Liver (tissue), 9 donors: ENCODE results near the gene SRRM2. TPM values are rescaled to one million over a fixed set of nuclear protein-coding genes. Genes with fewer than 3 reads are reported as not detected.
A peak's percentile ranks its signal among the peaks of the same experiment; 100 is the strongest.
"Not testable (repeated sequence)": the region's sequence is repeated elsewhere in the genome, so short reads cannot be mapped to it uniquely, and the experiment has no call there.

Experiments used
- DNase-seq: peaks from one replicate; pipeline ENCODE4 v3.0.0-alpha.2; 2017; ENCODE audit warnings: low spot score
- H3K27ac ChIP-seq, 2 donors: one replicate each; pipeline ENCODE4 v1.7.0; 2013; ENCODE audit warnings: inconsistent platforms in 2 of 2, low read length in 2 of 2, control low read depth in 1 of 2, low read depth in 1 of 2, mild to moderate bottlenecking in 1 of 2
- H3K27me3 ChIP-seq, 4 donors: one replicate each; pipeline versions ENCODE4 v1.6.1 to v1.7.0; 2013; ENCODE audit warnings: low read length in 3 of 4, inconsistent platforms in 1 of 4, mild to moderate bottlenecking in 1 of 4, moderate library complexity in 1 of 4; ENCODE audit not compliant: control insufficient read depth in 4 of 4, insufficient read depth in 4 of 4
- H3K36me3 ChIP-seq, 4 donors: one replicate each; pipeline versions ENCODE4 v1.6.1 to v1.7.0; 2013; ENCODE audit warnings: low read length in 3 of 4, mild to moderate bottlenecking in 3 of 4, low read depth in 1 of 4, moderate library complexity in 1 of 4; ENCODE audit not compliant: control insufficient read depth in 4 of 4, insufficient read depth in 3 of 4
- H3K4me1 ChIP-seq, 4 donors: one replicate each; pipeline versions ENCODE4 v1.6.1 to v1.7.0; 2013; ENCODE audit warnings: low read length in 3 of 4, mild to moderate bottlenecking in 3 of 4, moderate library complexity in 1 of 4; ENCODE audit not compliant: control insufficient read depth in 4 of 4, insufficient read depth in 4 of 4
- H3K4me3 ChIP-seq, 3 donors: one replicate each; pipeline versions ENCODE4 v1.6.1 to v1.7.0; 2013; ENCODE audit warnings: low read length in 3 of 3, control low read depth in 1 of 3, low read depth in 1 of 3, mild to moderate bottlenecking in 1 of 3
- H3K9ac ChIP-seq, 2 donors: one replicate each; pipeline ENCODE4 v1.7.0; 2013; ENCODE audit warnings: low read length in 2 of 2, mild to moderate bottlenecking in 2 of 2, moderate library complexity in 2 of 2, control low read depth in 1 of 2, low read depth in 1 of 2
- H3K9me3 ChIP-seq, 4 donors: one replicate each; pipeline versions ENCODE4 v1.6.1 to v1.7.0; 2013; ENCODE audit warnings: low read length in 3 of 4; ENCODE audit not compliant: control insufficient read depth in 4 of 4
- EGR1 ChIP-seq, 2 donors: IDR thresholded peaks; 2 replicates each; pipeline ENCODE4 v1.6.1; 2016 to 2018; ENCODE audit warnings: antibody characterized with exemption in 2 of 2, low read depth in 2 of 2
- FOXA1 ChIP-seq: IDR thresholded peaks from 2 replicates; pipeline ENCODE4 v1.6.1; 2016; ENCODE audit warnings: antibody characterized with exemption
- FOXA2 ChIP-seq: IDR thresholded peaks from 2 replicates; pipeline ENCODE4 v1.6.1; 2016; ENCODE audit warnings: antibody characterized with exemption
- GABPA ChIP-seq, 2 donors: IDR thresholded peaks in 1 of 2; conservative IDR thresholded peaks in 1 of 2; 2 replicates each; pipeline ENCODE4 v1.6.1; 2016; ENCODE audit warnings: antibody characterized with exemption in 2 of 2, mild to moderate bottlenecking in 1 of 2, moderate library complexity in 1 of 2
- HNF4A ChIP-seq, 2 donors: conservative IDR thresholded peaks; 2 replicates each; pipeline ENCODE4 v1.6.1; 2016; ENCODE audit warnings: antibody characterized with exemption in 2 of 2, mild to moderate bottlenecking in 2 of 2
- JUND ChIP-seq, 2 donors: IDR thresholded peaks; 2 replicates each; pipeline ENCODE4 v1.6.1; 2016; ENCODE audit warnings: antibody characterized with exemption in 2 of 2
- MAX ChIP-seq: IDR thresholded peaks from 2 replicates; pipeline ENCODE4 v1.6.1; 2016; ENCODE audit warnings: antibody characterized with exemption
- NR2F2 ChIP-seq: IDR thresholded peaks from 2 replicates; pipeline ENCODE4 v1.6.1; 2016; ENCODE audit warnings: antibody characterized with exemption
- RAD21 ChIP-seq, 2 donors: IDR thresholded peaks; 2 replicates each; pipeline ENCODE4 v1.6.1; 2016; ENCODE audit warnings: antibody characterized with exemption in 2 of 2, mild to moderate bottlenecking in 2 of 2
- SP1 ChIP-seq: IDR thresholded peaks from 2 replicates; pipeline ENCODE4 v1.6.1; 2018; ENCODE audit warnings: antibody characterized with exemption, mild to moderate bottlenecking
- TAF1 ChIP-seq: conservative IDR thresholded peaks from 2 replicates; pipeline ENCODE4 v1.6.1; 2016; ENCODE audit warnings: antibody characterized with exemption, mild to moderate bottlenecking
- WGBS: extraction: QIAGEN DNeasy Blood & Tissue Kit; methylation state at CpG from one replicate; pipeline ENCODE4 v1.1.7; 2013; 5-methylcytosine and 5-hydroxymethylcytosine counted together
- polyA plus RNA-seq, 2 donors: library from polyadenylated mRNA; stranded (reverse) in 1 of 2; unstranded in 1 of 2; fragments of 200-250 nt in 1 of 2; fragments of >200 nt in 1 of 2; fragmentation: Nextera tagmentation in 1 of 2; extraction: Ambion mirVana in 1 of 2; gene quantifications; one replicate each; pipeline versions ENCODE4 v1.2.1 to v1.2.3, GENCODE V29; 2013 to 2015
- total RNA-seq, 2 donors: library from RNA; depleted of rRNA; stranded (reverse); fragments of >200 nt; gene quantifications; one replicate each; pipeline ENCODE4 v1.2.3, GENCODE V29; 2014
- TF ChIP-seq, protein P1 (sequence below): IDR thresholded peaks from 2 replicates; pipeline ENCODE4 v1.6.1; 2016; ENCODE audit warnings: antibody characterized with exemption, mild to moderate bottlenecking
- TF ChIP-seq, protein P2 (sequence below): fragments of 150-350 bp; IDR thresholded peaks from 2 replicates; pipeline ENCODE4 v1.5.1; 2017; ENCODE audit warnings: improper control_type of control experiment, low read depth, low read length; ENCODE audit not compliant: missing input control
- TF ChIP-seq, protein P3 (sequence below): IDR thresholded peaks from 2 replicates; pipeline ENCODE4 v1.6.1; 2016; ENCODE audit warnings: antibody characterized with exemption
- donor health status: healthy.
- donor health status: healthy.
- donor health status: healthy.
- donor health status: healthy.
- donor health status: healthy.

Gene SRRM2
- total and polyA plus RNA-seq, 4 donors, result 84.8 to 199 (median 133) TPM

GRCh38 chr16:2720719-2721633 lies 31.5 kb upstream of the SRRM2 start:
- no peak for TF ChIP-seq RAD21 (IDR thresholded peaks at IDR 0.05)
- no peak for TF ChIP-seq FOXA1
- no peak for TF ChIP-seq SP1
- no peak for TF ChIP-seq NR2F2
- peak; percentile 82 to 89 for TF ChIP-seq GABPA (IDR thresholded peaks at IDR 0.05 in 1 of 2, conservative IDR thresholded peaks at IDR 0.05 in 1 of 2)
- TF ChIP-seq, protein P1, sequence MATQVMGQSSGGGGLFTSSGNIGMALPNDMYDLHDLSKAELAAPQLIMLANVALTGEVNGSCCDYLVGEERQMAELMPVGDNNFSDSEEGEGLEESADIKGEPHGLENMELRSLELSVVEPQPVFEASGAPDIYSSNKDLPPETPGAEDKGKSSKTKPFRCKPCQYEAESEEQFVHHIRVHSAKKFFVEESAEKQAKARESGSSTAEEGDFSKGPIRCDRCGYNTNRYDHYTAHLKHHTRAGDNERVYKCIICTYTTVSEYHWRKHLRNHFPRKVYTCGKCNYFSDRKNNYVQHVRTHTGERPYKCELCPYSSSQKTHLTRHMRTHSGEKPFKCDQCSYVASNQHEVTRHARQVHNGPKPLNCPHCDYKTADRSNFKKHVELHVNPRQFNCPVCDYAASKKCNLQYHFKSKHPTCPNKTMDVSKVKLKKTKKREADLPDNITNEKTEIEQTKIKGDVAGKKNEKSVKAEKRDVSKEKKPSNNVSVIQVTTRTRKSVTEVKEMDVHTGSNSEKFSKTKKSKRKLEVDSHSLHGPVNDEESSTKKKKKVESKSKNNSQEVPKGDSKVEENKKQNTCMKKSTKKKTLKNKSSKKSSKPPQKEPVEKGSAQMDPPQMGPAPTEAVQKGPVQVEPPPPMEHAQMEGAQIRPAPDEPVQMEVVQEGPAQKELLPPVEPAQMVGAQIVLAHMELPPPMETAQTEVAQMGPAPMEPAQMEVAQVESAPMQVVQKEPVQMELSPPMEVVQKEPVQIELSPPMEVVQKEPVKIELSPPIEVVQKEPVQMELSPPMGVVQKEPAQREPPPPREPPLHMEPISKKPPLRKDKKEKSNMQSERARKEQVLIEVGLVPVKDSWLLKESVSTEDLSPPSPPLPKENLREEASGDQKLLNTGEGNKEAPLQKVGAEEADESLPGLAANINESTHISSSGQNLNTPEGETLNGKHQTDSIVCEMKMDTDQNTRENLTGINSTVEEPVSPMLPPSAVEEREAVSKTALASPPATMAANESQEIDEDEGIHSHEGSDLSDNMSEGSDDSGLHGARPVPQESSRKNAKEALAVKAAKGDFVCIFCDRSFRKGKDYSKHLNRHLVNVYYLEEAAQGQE, result no peak
- no peak for TF ChIP-seq HNF4A (conservative IDR thresholded peaks at IDR 0.05)
- TF ChIP-seq TAF1, result no peak
- TF ChIP-seq, protein P2, sequence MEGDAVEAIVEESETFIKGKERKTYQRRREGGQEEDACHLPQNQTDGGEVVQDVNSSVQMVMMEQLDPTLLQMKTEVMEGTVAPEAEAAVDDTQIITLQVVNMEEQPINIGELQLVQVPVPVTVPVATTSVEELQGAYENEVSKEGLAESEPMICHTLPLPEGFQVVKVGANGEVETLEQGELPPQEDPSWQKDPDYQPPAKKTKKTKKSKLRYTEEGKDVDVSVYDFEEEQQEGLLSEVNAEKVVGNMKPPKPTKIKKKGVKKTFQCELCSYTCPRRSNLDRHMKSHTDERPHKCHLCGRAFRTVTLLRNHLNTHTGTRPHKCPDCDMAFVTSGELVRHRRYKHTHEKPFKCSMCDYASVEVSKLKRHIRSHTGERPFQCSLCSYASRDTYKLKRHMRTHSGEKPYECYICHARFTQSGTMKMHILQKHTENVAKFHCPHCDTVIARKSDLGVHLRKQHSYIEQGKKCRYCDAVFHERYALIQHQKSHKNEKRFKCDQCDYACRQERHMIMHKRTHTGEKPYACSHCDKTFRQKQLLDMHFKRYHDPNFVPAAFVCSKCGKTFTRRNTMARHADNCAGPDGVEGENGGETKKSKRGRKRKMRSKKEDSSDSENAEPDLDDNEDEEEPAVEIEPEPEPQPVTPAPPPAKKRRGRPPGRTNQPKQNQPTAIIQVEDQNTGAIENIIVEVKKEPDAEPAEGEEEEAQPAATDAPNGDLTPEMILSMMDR, result peak; percentile 71
- H3K27ac ChIP-seq, result peak overlapping the region in 1 of 2 donors; percentile 44
- H3K4me1 ChIP-seq, result peaks cover 13 to 21% (median 18%) of the 10 kb centered on the region in 4 donors
- H3K4me3 ChIP-seq, result peak overlapping the region in 2 of 3 donors; percentile 51 to 83
- peak; percentile 77 for DNase-seq
- 4% methylated on average over 99 of the region's 99 CpGs for WGBS
- H3K9ac ChIP-seq, result no peak overlapping the region
- H3K27me3 ChIP-seq, result no peaks in the 10 kb centered on the region
- no peaks in the 10 kb centered on the region for H3K36me3 ChIP-seq
- H3K9me3 ChIP-seq, result no peaks in the 10 kb centered on the region

DNA sequence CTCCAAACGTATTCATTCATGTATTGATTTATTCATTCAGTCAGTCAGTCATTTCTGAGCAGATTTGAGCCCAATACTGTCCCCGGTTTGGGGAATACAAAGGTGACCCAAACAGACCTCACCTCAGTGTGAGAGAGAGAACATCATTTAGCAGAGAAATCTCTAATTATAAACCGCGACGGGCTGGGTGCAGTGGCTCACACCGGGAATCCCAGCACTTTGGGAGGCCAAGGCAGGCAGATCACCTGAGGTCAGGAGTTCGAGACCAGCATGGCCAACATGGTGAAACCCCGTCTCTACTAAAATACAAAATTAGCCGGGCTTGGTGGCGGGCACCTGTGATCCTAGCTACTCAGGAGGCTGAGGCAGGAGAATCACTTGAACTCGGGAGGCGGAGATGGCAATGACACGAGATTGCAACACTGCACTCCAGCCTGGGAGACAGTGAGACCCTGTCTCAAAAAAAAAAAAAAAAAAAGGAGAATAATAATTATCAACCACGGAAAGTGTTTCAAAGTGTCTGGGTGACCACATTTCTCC lies 30.7 kb upstream of the SRRM2 start:
- not testable (repeated sequence) for DNase-seq, H3K36me3 ChIP-seq, H3K27ac ChIP-seq, H3K9me3 ChIP-seq, H3K9ac ChIP-seq, H3K27me3 ChIP-seq
- Histone ChIP-seq H3K4me3 (peak overlapping the region in 1 of 3 donors; percentile 83), H3K4me1 (peaks cover 13 to 21% (median 18%) of the 10 kb centered on the region in 4 donors)
- 42% methylated on average over 14 of the region's 14 CpGs for WGBS

GRCh38 chr16:2724088-2724676 lies 28.3 kb upstream of the SRRM2 start:
- H3K27me3 ChIP-seq, result no peaks in the 10 kb centered on the region
- DNase-seq, result no peak
- WGBS, result 80% methylated on average over 7 of the region's 7 CpGs
- no peak for TF ChIP-seq MAX
- TF ChIP-seq FOXA2, result no peak
- no peak for TF ChIP-seq JUND (IDR thresholded peaks at IDR 0.05)
- no peak for TF ChIP-seq SP1
- TF ChIP-seq, protein P2, result no peak
- TF ChIP-seq, protein P3, sequence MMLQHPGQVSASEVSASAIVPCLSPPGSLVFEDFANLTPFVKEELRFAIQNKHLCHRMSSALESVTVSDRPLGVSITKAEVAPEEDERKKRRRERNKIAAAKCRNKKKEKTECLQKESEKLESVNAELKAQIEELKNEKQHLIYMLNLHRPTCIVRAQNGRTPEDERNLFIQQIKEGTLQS, result no peak
- no peak for TF ChIP-seq RAD21 (IDR thresholded peaks at IDR 0.05)
- TF ChIP-seq EGR1 (IDR thresholded peaks at IDR 0.05; ENCODE audit: low read depth in 2 of 2), result no peak
- no peak for TF ChIP-seq HNF4A (conservative IDR thresholded peaks at IDR 0.05)
- TF ChIP-seq FOXA1, result no peak

More at GRCh38 chr16:2724088-2724676, 28.3 kb upstream of the SRRM2 start:
- Histone ChIP-seq H3K27ac (no peak overlapping the region), H3K9ac (no peak overlapping the region), H3K9me3 (no peaks in the 10 kb centered on the region), H3K36me3 (no peaks in the 10 kb centered on the region), H3K4me1 (peaks cover 10 to 13% (median 11%) of the 10 kb centered on the region in 4 donors), H3K4me3 (no peak overlapping the region)
